22Rv1 (cell line): Measurements from ENCODE around the gene OPTC.

Source experiments
- CTCF ChIP-seq: fragments of 450-650 bp; IDR thresholded peaks from 2 replicates; pipeline ENCODE4 v1.5.1; 2017; ENCODE audit warnings: mild to moderate bottlenecking
- ZFX ChIP-seq: fragments of 450-650 bp; IDR thresholded peaks from 2 replicates; pipeline ENCODE4 v1.6.1; 2017; ENCODE audit warnings: antibody characterized with exemption, borderline replicate concordance

- no peak for TF ChIP-seq CTCF
- no peak for TF ChIP-seq ZFX
Observed at GRCh38 chr1:203550846-203551245, 56.9 kb downstream of the OPTC start.
